ENCODE data around the gene DGUOK. TPM values are rescaled to one million over a fixed set of nuclear protein-coding genes. Genes with fewer than 3 reads are reported as not detected.

Gene DGUOK
- total and polyA plus RNA-seq, 9 donors, result 35.0 to 50.5 (median 44.9) TPM

DNA sequence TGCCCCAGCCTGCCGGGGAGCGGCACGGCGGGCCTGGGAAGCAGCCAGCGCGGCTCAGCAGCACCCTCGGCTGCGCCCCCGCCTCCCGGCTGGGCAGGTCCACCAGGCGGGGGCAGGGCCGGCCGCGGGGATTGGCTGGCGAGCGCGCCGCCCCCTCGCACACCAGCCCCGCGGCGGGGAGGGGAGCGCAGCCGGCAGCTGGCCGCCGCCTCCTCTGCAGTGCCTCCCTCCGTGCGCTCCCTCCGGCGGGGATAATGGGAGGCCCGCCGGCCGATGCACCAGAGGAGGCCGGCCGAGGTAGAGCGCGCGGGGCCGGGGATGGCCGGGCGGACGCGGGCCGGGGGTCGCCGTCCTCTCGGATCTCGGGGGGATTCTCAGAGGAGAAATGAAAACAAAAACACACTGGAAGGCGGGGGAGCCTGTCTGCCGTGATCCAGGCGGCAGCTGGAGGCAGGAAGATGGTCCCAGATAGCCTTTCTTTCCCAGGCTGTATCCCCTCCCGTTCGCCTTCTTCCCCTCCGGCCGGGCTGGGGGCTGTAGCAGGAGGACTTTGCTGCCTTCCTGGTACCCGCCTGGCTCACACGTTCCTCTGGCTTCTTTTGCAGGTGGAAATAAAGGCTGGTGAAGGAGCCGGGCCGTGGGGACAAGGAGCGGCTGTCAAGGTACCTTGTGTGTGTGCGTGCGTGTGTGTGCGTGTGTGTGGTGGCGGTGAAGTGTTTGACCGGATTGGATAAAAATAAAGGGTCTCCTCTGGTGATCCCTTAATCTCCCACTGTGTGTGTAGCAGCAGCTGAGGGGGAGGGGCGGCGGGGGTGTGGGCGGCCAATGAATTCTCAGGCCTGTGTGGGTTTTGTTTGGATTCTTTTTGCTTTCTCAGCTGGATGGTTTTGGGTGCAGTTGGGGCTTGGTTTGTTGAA, 76.1 kb downstream of the DGUOK start:
- DNase-seq, result peak; percentile 95
- Histone ChIP-seq H3K27ac (ENCODE audit: low read length) (peak overlapping the region; percentile 84), H3K4me3 (ENCODE audit: low read length) (peak overlapping the region; percentile 64), H3K9me3 (replicated peaks; ENCODE audit: control insufficient read depth, low read depth, low read length) (no peaks in the 10 kb centered on the region), H3K4me1 (ENCODE audit: control insufficient read depth, insufficient read depth, low read length) (peaks cover 76% of the 10 kb centered on the region), H3K27me3 (ENCODE audit: control insufficient read depth, insufficient read depth, low read length) (no peaks in the 10 kb centered on the region), H3K36me3 (ENCODE audit: control insufficient read depth, insufficient read depth, low read length) (peaks cover 6% of the 10 kb centered on the region)
- 1% methylated on average over 54 of the region's 68 CpGs for WGBS (ENCODE audit: insufficient coverage)

DNA sequence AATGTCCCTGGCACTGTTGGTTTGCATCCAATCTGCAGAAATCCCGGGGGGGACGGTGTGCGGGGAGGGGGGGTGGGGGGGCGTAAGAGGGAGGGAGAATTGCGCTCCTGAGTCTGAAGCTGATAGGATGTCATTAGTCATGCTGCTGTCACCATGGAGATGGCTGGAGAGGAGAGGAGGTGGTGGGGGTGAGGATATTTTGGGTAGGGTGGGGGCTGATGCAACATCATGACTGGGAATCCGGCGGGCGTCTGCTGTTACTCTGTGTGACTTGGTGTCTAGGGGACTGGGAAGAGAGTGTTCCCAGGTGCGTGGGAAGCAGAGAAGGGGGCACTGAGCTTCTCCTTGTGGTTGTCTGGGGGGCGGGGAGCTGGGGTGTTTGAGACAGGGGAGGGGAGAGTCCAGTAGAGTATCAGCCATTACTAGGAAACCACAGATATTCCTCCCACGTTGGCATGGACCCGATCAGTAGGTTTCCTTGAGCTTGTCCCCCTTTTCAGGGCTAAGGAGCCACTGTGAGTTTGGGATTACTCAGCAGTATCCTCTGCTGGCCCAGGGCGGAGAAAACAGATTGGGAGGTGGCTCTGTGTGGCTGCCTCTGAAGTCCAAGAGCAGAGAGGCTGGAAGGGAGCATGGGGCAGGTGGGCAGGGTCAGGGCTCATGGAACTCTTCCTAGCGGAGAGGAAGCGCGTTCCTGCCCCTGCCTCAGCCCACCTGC, 77.0 kb downstream of the DGUOK start:
- Histone ChIP-seq H3K27ac (ENCODE audit: low read length) (peak overlapping the region; percentile 84), H3K9me3 (replicated peaks; ENCODE audit: control insufficient read depth, low read depth, low read length) (no peaks in the 10 kb centered on the region), H3K4me3 (ENCODE audit: low read length) (no peak overlapping the region), H3K27me3 (ENCODE audit: control insufficient read depth, insufficient read depth, low read length) (no peaks in the 10 kb centered on the region), H3K36me3 (ENCODE audit: control insufficient read depth, insufficient read depth, low read length) (peaks cover 6% of the 10 kb centered on the region), H3K4me1 (ENCODE audit: control insufficient read depth, insufficient read depth, low read length) (peaks cover 85% of the 10 kb centered on the region)
- WGBS (ENCODE audit: insufficient coverage), result 60% methylated on average over 8 of the region's 16 CpGs
- DNase-seq, result no peak

DNA sequence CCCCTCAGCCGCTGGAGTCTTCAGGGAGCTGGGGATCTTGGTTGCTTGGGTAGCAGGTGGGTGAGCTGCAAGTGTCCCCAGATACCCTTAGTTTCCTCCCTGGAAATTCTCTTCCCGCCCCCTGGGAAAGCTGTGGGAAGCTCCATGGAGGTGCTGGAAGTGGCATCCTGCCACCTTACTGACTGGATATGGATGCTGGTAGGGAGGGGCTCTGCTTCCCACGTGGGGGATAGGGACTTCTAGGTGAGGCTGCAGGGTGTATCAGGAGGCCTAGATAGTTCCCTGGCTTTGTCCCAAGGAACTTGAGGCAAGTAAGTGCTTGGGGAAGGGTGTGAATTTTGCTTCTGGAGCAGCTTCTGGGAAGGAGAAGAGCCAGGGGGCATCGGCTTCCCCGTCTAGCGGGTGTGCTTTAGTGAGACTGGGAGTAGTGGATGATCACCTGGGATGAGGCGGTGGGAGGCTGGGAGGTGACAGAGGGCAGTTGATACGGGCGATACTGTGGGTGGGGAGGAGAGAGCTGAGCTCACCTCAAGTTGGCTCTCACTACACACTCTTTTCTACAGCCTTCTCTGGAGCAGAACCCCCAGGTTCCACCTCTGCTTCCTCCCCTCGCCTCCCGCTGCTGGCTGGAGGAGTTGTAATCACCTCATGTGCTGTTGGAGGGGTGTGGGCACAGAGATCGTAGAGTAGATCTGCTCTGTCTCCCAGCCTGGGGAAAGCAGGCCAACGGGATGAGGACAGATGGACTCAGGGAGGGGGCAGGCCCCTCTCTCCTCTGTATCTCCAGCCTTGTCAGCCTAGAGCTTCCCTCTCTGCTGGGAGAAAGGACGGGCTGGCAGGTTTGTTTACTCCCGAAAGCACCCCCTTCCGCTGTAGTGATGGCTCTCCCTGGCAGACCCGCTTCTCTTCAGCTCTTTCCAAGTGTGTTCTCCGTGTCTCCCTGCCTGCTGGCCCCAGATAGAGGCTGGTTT, 77.8 kb downstream of the DGUOK start:
- peaks cover 92% of the 10 kb centered on the region for H3K4me1 ChIP-seq (ENCODE audit: control insufficient read depth, insufficient read depth, low read length)
- no peak overlapping the region for H3K4me3 ChIP-seq (ENCODE audit: low read length)
- no peak for DNase-seq
- H3K36me3 ChIP-seq (ENCODE audit: control insufficient read depth, insufficient read depth, low read length), result peaks cover 11% of the 10 kb centered on the region
- H3K9me3 ChIP-seq (replicated peaks; ENCODE audit: control insufficient read depth, low read depth, low read length), result no peaks in the 10 kb centered on the region
- H3K27ac ChIP-seq (ENCODE audit: low read length), result no peak overlapping the region
- H3K27me3 ChIP-seq (ENCODE audit: control insufficient read depth, insufficient read depth, low read length), result no peaks in the 10 kb centered on the region
- 62% methylated on average over 5 of the region's 18 CpGs for WGBS (ENCODE audit: insufficient coverage)

DNA sequence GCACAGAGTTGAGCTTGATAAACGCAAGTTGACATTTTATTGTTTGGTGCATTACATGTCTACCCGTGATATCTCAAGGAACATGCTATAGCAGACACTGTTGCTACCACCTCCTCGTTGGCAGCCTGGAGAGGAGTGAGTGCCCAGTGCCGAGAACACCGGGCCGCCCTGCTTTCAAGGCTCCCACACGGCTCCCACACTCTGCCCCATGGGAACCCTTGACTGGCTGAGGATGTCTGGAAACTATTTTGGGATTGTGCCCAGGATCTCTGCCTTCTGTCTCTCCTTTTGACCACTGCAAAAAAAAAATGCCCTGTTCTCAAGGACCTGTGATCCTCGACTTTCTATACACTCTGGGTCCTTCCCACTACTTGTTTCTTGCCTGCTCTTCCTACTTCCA, 79.1 kb downstream of the DGUOK start:
- Histone ChIP-seq H3K27me3 (ENCODE audit: control insufficient read depth, insufficient read depth, low read length) (no peaks in the 10 kb centered on the region), H3K36me3 (ENCODE audit: control insufficient read depth, insufficient read depth, low read length) (peaks cover 11% of the 10 kb centered on the region), H3K27ac (ENCODE audit: low read length) (no peak overlapping the region), H3K4me3 (ENCODE audit: low read length) (no peak overlapping the region), H3K9me3 (replicated peaks; ENCODE audit: control insufficient read depth, low read depth, low read length) (no peaks in the 10 kb centered on the region), H3K4me1 (ENCODE audit: control insufficient read depth, insufficient read depth, low read length) (peaks cover 89% of the 10 kb centered on the region)
- DNase-seq, result no peak
- 83% methylated on average over 2 of the region's 8 CpGs for WGBS (ENCODE audit: insufficient coverage)

DNA sequence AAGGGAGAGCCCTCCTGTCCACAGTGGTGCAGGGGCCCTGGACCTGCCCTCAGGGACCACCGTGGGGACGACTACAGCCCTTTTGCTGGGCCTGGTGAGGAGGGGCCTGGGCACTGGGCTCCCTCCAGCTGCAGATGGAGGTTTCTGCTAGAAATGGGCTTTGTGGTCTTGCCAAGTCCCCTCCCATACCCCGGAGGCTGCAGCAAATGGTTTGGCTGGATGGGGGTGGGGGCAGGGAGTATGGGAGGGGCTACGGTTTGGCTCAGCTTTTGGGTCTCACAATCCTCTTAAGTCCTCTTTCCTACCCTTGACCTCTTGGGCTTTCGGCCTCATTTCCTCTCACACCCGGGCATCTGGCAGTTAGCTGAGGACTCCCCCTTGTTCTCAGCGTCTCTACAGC, 79.8 kb downstream of the DGUOK start:
- Histone ChIP-seq H3K9me3 (replicated peaks; ENCODE audit: control insufficient read depth, low read depth, low read length) (no peaks in the 10 kb centered on the region), H3K27ac (ENCODE audit: low read length) (no peak overlapping the region), H3K27me3 (ENCODE audit: control insufficient read depth, insufficient read depth, low read length) (no peaks in the 10 kb centered on the region), H3K4me1 (ENCODE audit: control insufficient read depth, insufficient read depth, low read length) (peaks cover 84% of the 10 kb centered on the region), H3K36me3 (ENCODE audit: control insufficient read depth, insufficient read depth, low read length) (peaks cover 11% of the 10 kb centered on the region), H3K4me3 (ENCODE audit: low read length) (no peak overlapping the region)
- peak; percentile 77 for DNase-seq
- WGBS (ENCODE audit: insufficient coverage), result 29% methylated on average over 2 of the region's 7 CpGs

DNA sequence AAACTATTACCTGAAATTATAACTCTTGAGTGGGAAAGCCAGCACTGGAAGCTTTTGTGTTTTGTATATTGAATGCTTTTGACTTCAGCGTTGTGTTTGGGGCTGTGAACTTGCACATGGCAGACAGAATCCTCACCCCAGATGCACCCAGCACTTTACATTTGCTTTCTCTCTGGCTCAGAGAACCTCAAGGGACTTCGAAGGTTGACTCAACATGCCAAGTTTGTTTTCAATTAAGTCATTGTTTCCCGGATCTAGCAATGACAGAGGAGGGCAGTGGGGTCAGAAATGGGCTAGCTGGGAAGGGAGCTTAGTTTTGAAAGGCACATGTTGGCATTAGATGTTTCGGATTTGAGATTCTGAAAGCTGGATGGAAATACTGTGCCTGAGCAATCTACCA, 80.4 kb downstream of the DGUOK start:
- no peak for DNase-seq
- Histone ChIP-seq H3K27me3 (ENCODE audit: control insufficient read depth, insufficient read depth, low read length) (no peaks in the 10 kb centered on the region), H3K4me1 (ENCODE audit: control insufficient read depth, insufficient read depth, low read length) (peaks cover 77% of the 10 kb centered on the region), H3K9me3 (replicated peaks; ENCODE audit: control insufficient read depth, low read depth, low read length) (no peaks in the 10 kb centered on the region), H3K36me3 (ENCODE audit: control insufficient read depth, insufficient read depth, low read length) (peaks cover 11% of the 10 kb centered on the region), H3K4me3 (ENCODE audit: low read length) (no peak overlapping the region), H3K27ac (ENCODE audit: low read length) (no peak overlapping the region)
- WGBS (ENCODE audit: insufficient coverage), result 20% methylated on average over 2 of the region's 4 CpGs

DNA sequence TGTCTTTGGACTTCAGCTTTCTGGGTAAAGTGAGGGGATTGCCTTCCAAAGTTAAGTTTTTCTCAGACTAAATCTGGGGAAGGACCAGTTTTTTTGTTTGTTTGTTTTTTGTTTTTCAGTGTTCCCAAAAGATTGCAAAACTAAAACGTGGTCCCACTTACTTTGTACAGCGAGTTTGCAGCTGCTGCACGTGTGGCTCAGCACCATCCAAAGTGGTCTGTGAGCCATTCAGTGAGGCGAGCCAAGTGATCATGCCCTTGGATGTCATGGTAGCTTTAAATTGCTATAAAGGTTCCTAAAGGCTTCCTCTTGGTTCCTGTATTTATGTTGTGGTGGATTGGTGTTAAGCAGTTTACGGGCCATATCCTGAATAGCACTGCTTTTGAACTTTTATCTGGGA, 81.0 kb downstream of the DGUOK start:
- H3K36me3 ChIP-seq (ENCODE audit: control insufficient read depth, insufficient read depth, low read length), result peaks cover 11% of the 10 kb centered on the region
- WGBS (ENCODE audit: insufficient coverage), result 57% methylated on average over 4 of the region's 5 CpGs
- H3K27ac ChIP-seq (ENCODE audit: low read length), result no peak overlapping the region
- no peak overlapping the region for H3K4me3 ChIP-seq (ENCODE audit: low read length)
- no peaks in the 10 kb centered on the region for H3K9me3 ChIP-seq (replicated peaks; ENCODE audit: control insufficient read depth, low read depth, low read length)
- H3K27me3 ChIP-seq (ENCODE audit: control insufficient read depth, insufficient read depth, low read length), result no peaks in the 10 kb centered on the region
- H3K4me1 ChIP-seq (ENCODE audit: control insufficient read depth, insufficient read depth, low read length), result peaks cover 76% of the 10 kb centered on the region
- DNase-seq, result peak; percentile 43

Other genes with a start within 250 kb of the DGUOK start
- 38.7 TPM for gene TPRKB, start 189.5 kb upstream of the DGUOK start, total RNA-seq
- gene TPRKB, start 189.5 kb upstream of the DGUOK start, polyA plus RNA-seq (ENCODE audit: insufficient read depth in 1 of 8, insufficient read length in 8 of 8, low replicate concordance in 1 of 8), result 10 to 100 TPM; 36.3 to 48.8 (median 42.2) TPM
- 18.6 TPM for gene DUSP11, start 146.8 kb upstream of the DGUOK start, total RNA-seq
- 10 to 100 TPM; 15.1 to 21.9 (median 18.3) TPM for gene DUSP11, start 146.8 kb upstream of the DGUOK start, polyA plus RNA-seq (ENCODE audit: insufficient read depth in 1 of 8, insufficient read length in 8 of 8, low replicate concordance in 1 of 8)
- gene C2orf78, start 142.7 kb upstream of the DGUOK start, total RNA-seq, result not detected
- not detected for gene C2orf78, start 142.7 kb upstream of the DGUOK start, polyA plus RNA-seq (ENCODE audit: insufficient read depth in 1 of 8, insufficient read length in 8 of 8, low replicate concordance in 1 of 8)
- gene STAMBP, start 97.9 kb upstream of the DGUOK start, total RNA-seq, result 32.6 TPM
- gene STAMBP, start 97.9 kb upstream of the DGUOK start, polyA plus RNA-seq (ENCODE audit: insufficient read depth in 1 of 8, insufficient read length in 8 of 8, low replicate concordance in 1 of 8), result 10 to 100 TPM; 30.2 to 45.7 (median 38.7) TPM
- gene ACTG2, start 33.9 kb upstream of the DGUOK start, total RNA-seq, result 1.3 TPM
- gene ACTG2, start 33.9 kb upstream of the DGUOK start, polyA plus RNA-seq (ENCODE audit: insufficient read depth in 1 of 8, insufficient read length in 8 of 8, low replicate concordance in 1 of 8), result 10 to 100 TPM in 4 of 8 donors, 1 to 10 TPM in 4; 5.2 to 38.2 (median 10.9) TPM
- gene TET3, start 58.0 kb downstream of the DGUOK start, total RNA-seq, result 5.5 TPM
- gene TET3, start 58.0 kb downstream of the DGUOK start, polyA plus RNA-seq (ENCODE audit: insufficient read depth in 1 of 8, insufficient read length in 8 of 8, low replicate concordance in 1 of 8), result 10 to 100 TPM in 1 of 8 donors, 1 to 10 TPM in 7; 6.5 to 10.9 (median 8.4) TPM
- 31.0 TPM for gene BOLA3, start 221.0 kb downstream of the DGUOK start, total RNA-seq
- 10 to 100 TPM; 22.7 to 28.7 (median 25.3) TPM for gene BOLA3, start 221.0 kb downstream of the DGUOK start, polyA plus RNA-seq (ENCODE audit: insufficient read depth in 1 of 8, insufficient read length in 8 of 8, low replicate concordance in 1 of 8)